ENCODE data around the gene MUC6. TPM values are rescaled to one million over a fixed set of nuclear protein-coding genes. Genes with fewer than 3 reads are reported as not detected.

The MUC6 gene
- total RNA-seq, 1 donor from 2014 or later, result not detected

- DNase-seq (ENCODE audit: low spot score in 2 of 2) (no peak), FAIRE-seq (no peak)
Measured at GRCh38 chr11:1012740-1013630, 23.5 kb downstream of the MUC6 start.

- DNase-seq (ENCODE audit: low spot score in 2 of 2) (no peak), FAIRE-seq (no peak)
Measured at GRCh38 chr11:1012291-1012690, 24.2 kb downstream of the MUC6 start.

GRCh38 chr11:1011320-1011698, 25.2 kb downstream of the MUC6 start:
- no peak for FAIRE-seq
- no peak for DNase-seq (ENCODE audit: low spot score in 2 of 2)

- DNase-seq (ENCODE audit: low spot score in 2 of 2), result no peak
- FAIRE-seq, result no peak
Measured at GRCh38 chr11:1010551-1011319, 25.8 kb downstream of the MUC6 start.

- DNase-seq (ENCODE audit: low spot score in 2 of 2) (no peak), FAIRE-seq (no peak)
Measured at GRCh38 chr11:1009991-1010390, 26.5 kb downstream of the MUC6 start.

- DNase-seq (ENCODE audit: low spot score in 2 of 2) (no peak), FAIRE-seq (no peak)
Measured at GRCh38 chr11:1009371-1009770, 27.1 kb downstream of the MUC6 start.

- FAIRE-seq, result no peak
- no peak for DNase-seq (ENCODE audit: low spot score in 2 of 2)
Measured at GRCh38 chr11:1008803-1009145, 27.7 kb downstream of the MUC6 start.

GRCh38 chr11:1008001-1008802, 28.3 kb downstream of the MUC6 start:
- FAIRE-seq (no peak), DNase-seq (ENCODE audit: low spot score in 2 of 2) (no peak)

GRCh38 chr11:1007279-1007678, 29.2 kb downstream of the MUC6 start:
- DNase-seq (ENCODE audit: low spot score in 2 of 2) (no peak), FAIRE-seq (no peak)

- FAIRE-seq, result no peak
Measured at GRCh38 chr11:1006762-1007161, 29.8 kb downstream of the MUC6 start.

GRCh38 chr11:1005928-1006327, 30.6 kb downstream of the MUC6 start:
- FAIRE-seq (no peak), DNase-seq (ENCODE audit: low spot score in 2 of 2) (no peak)

More at GRCh38 chr11:1006762-1007161, 29.8 kb downstream of the MUC6 start:
- DNase-seq (ENCODE audit: low spot score in 2 of 2), result peak in 1 of 2 donors; percentile 72

- FAIRE-seq, result no peak
Measured at GRCh38 chr11:1003159-1003558, 33.4 kb downstream of the MUC6 start.

GRCh38 chr11:1002406-1002984, 34.0 kb downstream of the MUC6 start:
- FAIRE-seq, result no peak
- DNase-seq (ENCODE audit: low spot score in 2 of 2), result no peak

More at GRCh38 chr11:1003159-1003558, 33.4 kb downstream of the MUC6 start:
- no peak for DNase-seq (ENCODE audit: low spot score in 2 of 2)

- no peak for DNase-seq (ENCODE audit: low spot score in 2 of 2)
- no peak for FAIRE-seq
Measured at GRCh38 chr11:1001617-1002405, 34.7 kb downstream of the MUC6 start.

GRCh38 chr11:1000357-1001278, 35.9 kb downstream of the MUC6 start:
- DNase-seq (ENCODE audit: low spot score in 2 of 2), result no peak
- FAIRE-seq, result no peak

- no peak for FAIRE-seq
- no peak for DNase-seq (ENCODE audit: low spot score in 2 of 2)
Measured at GRCh38 chr11:999009-999408, 37.5 kb downstream of the MUC6 start.

GRCh38 chr11:997907-998306, 38.6 kb downstream of the MUC6 start:
- no peak for FAIRE-seq
- DNase-seq (ENCODE audit: low spot score in 2 of 2), result no peak

- FAIRE-seq (no peak), DNase-seq (ENCODE audit: low spot score in 2 of 2) (no peak)
Measured at GRCh38 chr11:996681-997080, 39.8 kb downstream of the MUC6 start.
